Measurements from ENCODE around the gene NF1.
"Not testable (repeated sequence)": the region's sequence is repeated elsewhere in the genome, so short reads cannot be mapped to it uniquely, and the experiment has no call there.

Gene NF1

GRCh38 chr17:31130286-31131224, 35.8 kb downstream of the NF1 start:
- DNase-seq, result no peak

- no peak for DNase-seq
Observed at GRCh38 chr17:31131299-31131698, 36.5 kb downstream of the NF1 start.

GRCh38 chr17:31132977-31133376, 38.2 kb downstream of the NF1 start:
- DNase-seq, result no peak

GRCh38 chr17:31134576-31134975, 39.8 kb downstream of the NF1 start:
- DNase-seq, result no peak

GRCh38 chr17:31136319-31136718, 41.5 kb downstream of the NF1 start:
- DNase-seq, result no peak

GRCh38 chr17:31140111-31140510, 45.3 kb downstream of the NF1 start:
- DNase-seq, result no peak

- DNase-seq, result no peak
Observed at GRCh38 chr17:31144428-31144827, 49.7 kb downstream of the NF1 start.

GRCh38 chr17:31144836-31145235, 50.1 kb downstream of the NF1 start:
- no peak for DNase-seq

- DNase-seq, result no peak
Observed at GRCh38 chr17:31147507-31148202, 52.9 kb downstream of the NF1 start.

GRCh38 chr17:31148205-31148604, 53.4 kb downstream of the NF1 start:
- no peak for DNase-seq

GRCh38 chr17:31152271-31152670, 57.5 kb downstream of the NF1 start:
- no peak for DNase-seq

GRCh38 chr17:31155208-31155810, 60.5 kb downstream of the NF1 start:
- no peak for DNase-seq

GRCh38 chr17:31156326-31156725, 61.5 kb downstream of the NF1 start:
- no peak for DNase-seq

GRCh38 chr17:31156864-31157263, 62.1 kb downstream of the NF1 start:
- not testable (repeated sequence) for DNase-seq

GRCh38 chr17:31158746-31159377, 64.1 kb downstream of the NF1 start:
- no peak for DNase-seq

GRCh38 chr17:31163091-31163781, 68.5 kb downstream of the NF1 start:
- DNase-seq, result no peak

GRCh38 chr17:31167111-31167510, 72.3 kb downstream of the NF1 start:
- no peak for DNase-seq

- no peak for DNase-seq
Observed at GRCh38 chr17:31171701-31172100, 76.9 kb downstream of the NF1 start.

GRCh38 chr17:31172388-31172787, 77.6 kb downstream of the NF1 start:
- no peak for DNase-seq

GRCh38 chr17:31174215-31174614, 79.4 kb downstream of the NF1 start:
- DNase-seq, result no peak

- DNase-seq, result no peak
Observed at GRCh38 chr17:31175237-31175636, 80.5 kb downstream of the NF1 start.

GRCh38 chr17:31176143-31176542, 81.4 kb downstream of the NF1 start:
- not testable (repeated sequence) for DNase-seq

GRCh38 chr17:31178951-31179350, 84.2 kb downstream of the NF1 start:
- DNase-seq, result not testable (repeated sequence)

Data from NCI-H1694 treated with DMSO at 0.1 percent for 48 hours (cell line).